Activated naive CD8-positive, alpha-beta T cell (primary cell): ENCODE results near the gene DNAJB8.
A peak's percentile ranks its signal among the peaks of the same experiment; 100 is the strongest.

Experiments
- H3K27ac Mint-ChIP-seq: one replicate; pipeline ENCODE4 v1.8.0; 2021; ENCODE audit warnings: mixed read lengths
- H3K27me3 Mint-ChIP-seq: one replicate; pipeline ENCODE4 v1.8.0; 2021; ENCODE audit warnings: mixed read lengths
- H3K36me3 Mint-ChIP-seq: one replicate; pipeline ENCODE4 v1.8.0; 2021; ENCODE audit warnings: mixed read lengths
- H3K4me1 Mint-ChIP-seq: one replicate; pipeline ENCODE4 v1.8.0; 2021; ENCODE audit warnings: low read depth, mixed read lengths
- H3K4me3 Mint-ChIP-seq: one replicate; pipeline ENCODE4 v1.8.0; 2021; ENCODE audit warnings: mild to moderate bottlenecking, mixed read lengths
- H3K9me3 Mint-ChIP-seq: one replicate; pipeline ENCODE4 v1.8.0; 2021; ENCODE audit warnings: low read depth, mixed read lengths

Gene DNAJB8

GRCh38 chr3:128466840-128467541 is at the start of gene DNAJB8:
Gene DNAJB8 (minus strand): TSS chr3:128466890. CDS start chr3:128463245, 3,645 bp downstream.
- Mint-ChIP-seq H3K27ac (peak within 1 kb of the TSS; percentile 37), H3K4me1 (peaks cover 7% of the 10 kb centered on the region), H3K4me3 (no peak within 1 kb of the TSS), H3K9me3 (no peaks in the 10 kb centered on the region), H3K27me3 (peaks cover 4% of the 10 kb centered on the region), H3K36me3 (no peaks in the 10 kb centered on the region)

- Mint-ChIP-seq H3K4me3 (no peak overlapping the region), H3K9me3 (peaks cover 14% of the 10 kb centered on the region), H3K27me3 (peaks cover 15% of the 10 kb centered on the region), H3K4me1 (no peaks in the 10 kb centered on the region), H3K36me3 (peaks cover 10% of the 10 kb centered on the region), H3K27ac (no peak overlapping the region)
These were observed 49.3 kb upstream of the DNAJB8 start for GRCh38 chr3:128515967-128516366.

- no peaks in the 10 kb centered on the region for H3K4me1 Mint-ChIP-seq
- peaks cover 13% of the 10 kb centered on the region for H3K27me3 Mint-ChIP-seq
- peaks cover 4% of the 10 kb centered on the region for H3K9me3 Mint-ChIP-seq
- no peak overlapping the region for H3K27ac Mint-ChIP-seq
- H3K36me3 Mint-ChIP-seq, result peaks cover 2% of the 10 kb centered on the region
- no peak overlapping the region for H3K4me3 Mint-ChIP-seq
These were observed 42.2 kb upstream of the DNAJB8 start for GRCh38 chr3:128508852-128509251.

GRCh38 chr3:128506754-128507153 is 40.1 kb upstream of the DNAJB8 start:
- no peaks in the 10 kb centered on the region for H3K36me3 Mint-ChIP-seq
- H3K9me3 Mint-ChIP-seq, result no peaks in the 10 kb centered on the region
- H3K27ac Mint-ChIP-seq, result no peak overlapping the region
- peaks cover 12% of the 10 kb centered on the region for H3K27me3 Mint-ChIP-seq
- H3K4me1 Mint-ChIP-seq, result no peaks in the 10 kb centered on the region
- no peak overlapping the region for H3K4me3 Mint-ChIP-seq

- Mint-ChIP-seq H3K27me3 (peaks cover 11% of the 10 kb centered on the region), H3K9me3 (no peaks in the 10 kb centered on the region), H3K4me3 (no peak overlapping the region), H3K4me1 (no peaks in the 10 kb centered on the region), H3K27ac (no peak overlapping the region), H3K36me3 (no peaks in the 10 kb centered on the region)
These were observed 39.1 kb upstream of the DNAJB8 start for GRCh38 chr3:128505771-128506170.

- Mint-ChIP-seq H3K36me3 (no peaks in the 10 kb centered on the region), H3K4me3 (no peak overlapping the region), H3K4me1 (no peaks in the 10 kb centered on the region), H3K27me3 (peaks cover 11% of the 10 kb centered on the region), H3K27ac (no peak overlapping the region), H3K9me3 (no peaks in the 10 kb centered on the region)
These were observed 38.5 kb upstream of the DNAJB8 start for GRCh38 chr3:128504963-128505730.

GRCh38 chr3:128504533-128504915 is 37.8 kb upstream of the DNAJB8 start:
- Mint-ChIP-seq H3K4me3 (no peak overlapping the region), H3K27ac (no peak overlapping the region), H3K36me3 (no peaks in the 10 kb centered on the region), H3K4me1 (no peaks in the 10 kb centered on the region), H3K27me3 (peaks cover 15% of the 10 kb centered on the region), H3K9me3 (no peaks in the 10 kb centered on the region)

- H3K36me3 Mint-ChIP-seq, result no peaks in the 10 kb centered on the region
- no peaks in the 10 kb centered on the region for H3K9me3 Mint-ChIP-seq
- peaks cover 14% of the 10 kb centered on the region for H3K27me3 Mint-ChIP-seq
- no peak overlapping the region for H3K4me3 Mint-ChIP-seq
- no peaks in the 10 kb centered on the region for H3K4me1 Mint-ChIP-seq
- no peak overlapping the region for H3K27ac Mint-ChIP-seq
These were observed 37.3 kb upstream of the DNAJB8 start for GRCh38 chr3:128503751-128504532.

GRCh38 chr3:128503164-128503651 is 36.5 kb upstream of the DNAJB8 start:
- no peaks in the 10 kb centered on the region for H3K9me3 Mint-ChIP-seq
- H3K4me1 Mint-ChIP-seq, result no peaks in the 10 kb centered on the region
- no peaks in the 10 kb centered on the region for H3K36me3 Mint-ChIP-seq
- H3K27me3 Mint-ChIP-seq, result peaks cover 18% of the 10 kb centered on the region
- no peak overlapping the region for H3K4me3 Mint-ChIP-seq
- no peak overlapping the region for H3K27ac Mint-ChIP-seq

- H3K27me3 Mint-ChIP-seq, result peaks cover 16% of the 10 kb centered on the region
- no peaks in the 10 kb centered on the region for H3K9me3 Mint-ChIP-seq
- H3K36me3 Mint-ChIP-seq, result no peaks in the 10 kb centered on the region
- no peak overlapping the region for H3K4me3 Mint-ChIP-seq
- no peak overlapping the region for H3K27ac Mint-ChIP-seq
- no peaks in the 10 kb centered on the region for H3K4me1 Mint-ChIP-seq
These were observed 36.0 kb upstream of the DNAJB8 start for GRCh38 chr3:128502712-128503111.

- Mint-ChIP-seq H3K4me1 (no peaks in the 10 kb centered on the region), H3K27me3 (peaks cover 14% of the 10 kb centered on the region), H3K27ac (no peak overlapping the region), H3K4me3 (no peak overlapping the region), H3K9me3 (no peaks in the 10 kb centered on the region), H3K36me3 (no peaks in the 10 kb centered on the region)
These were observed 34.7 kb upstream of the DNAJB8 start for GRCh38 chr3:128501431-128501830.

- no peaks in the 10 kb centered on the region for H3K9me3 Mint-ChIP-seq
- H3K4me3 Mint-ChIP-seq, result no peak overlapping the region
- peaks cover 19% of the 10 kb centered on the region for H3K27me3 Mint-ChIP-seq
- H3K36me3 Mint-ChIP-seq, result no peaks in the 10 kb centered on the region
- H3K27ac Mint-ChIP-seq, result no peak overlapping the region
- H3K4me1 Mint-ChIP-seq, result peaks cover 3% of the 10 kb centered on the region
These were observed 33.9 kb upstream of the DNAJB8 start for GRCh38 chr3:128500556-128500955.

- Mint-ChIP-seq H3K4me1 (peaks cover 3% of the 10 kb centered on the region), H3K4me3 (no peak overlapping the region), H3K27me3 (peaks cover 26% of the 10 kb centered on the region), H3K9me3 (no peaks in the 10 kb centered on the region), H3K36me3 (no peaks in the 10 kb centered on the region), H3K27ac (no peak overlapping the region)
These were observed 33.1 kb upstream of the DNAJB8 start for GRCh38 chr3:128499724-128500275.

GRCh38 chr3:128498901-128499530 is 32.3 kb upstream of the DNAJB8 start:
- no peaks in the 10 kb centered on the region for H3K36me3 Mint-ChIP-seq
- no peaks in the 10 kb centered on the region for H3K9me3 Mint-ChIP-seq
- no peak overlapping the region for H3K27ac Mint-ChIP-seq
- H3K27me3 Mint-ChIP-seq, result peaks cover 32% of the 10 kb centered on the region
- peak overlapping the region; percentile 68 for H3K4me3 Mint-ChIP-seq
- H3K4me1 Mint-ChIP-seq, result peaks cover 5% of the 10 kb centered on the region
